HG03457 (cell line): ENCODE results near the gene ERC1.
"Not testable (repeated sequence)": the region's sequence is repeated elsewhere in the genome, so short reads cannot be mapped to it uniquely, and the experiment has no call there.

ENCODE experiments used
- ATAC-seq: cut with Tn5 transposase; IDR thresholded peaks from one replicate; pipeline ENCODE4 v1.9.1; 2021; ENCODE audit warnings: moderate number of reproducible peaks; ENCODE audit not compliant: unreplicated experiment

The ERC1 gene

DNA sequence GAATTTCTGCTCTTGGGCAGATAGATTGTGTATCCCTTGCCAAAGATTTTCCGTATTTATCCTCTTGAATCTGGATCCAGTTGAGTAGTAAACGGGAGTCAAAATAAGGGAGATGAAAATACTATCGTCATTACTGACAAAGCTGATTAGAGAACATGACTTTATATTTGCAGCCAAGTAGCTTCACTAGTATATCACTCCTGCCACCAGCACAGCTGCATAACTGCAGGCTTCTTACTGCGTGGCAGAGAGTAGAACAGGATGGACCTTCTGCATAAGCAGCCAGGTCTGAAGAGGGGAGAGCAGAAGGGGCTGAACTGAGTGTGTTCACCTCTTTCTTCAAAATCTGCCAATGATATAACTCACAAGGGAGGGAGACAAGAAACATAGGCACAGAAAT is 319.6 kb downstream of the ERC1 start:
- ATAC-seq = no peak

DNA sequence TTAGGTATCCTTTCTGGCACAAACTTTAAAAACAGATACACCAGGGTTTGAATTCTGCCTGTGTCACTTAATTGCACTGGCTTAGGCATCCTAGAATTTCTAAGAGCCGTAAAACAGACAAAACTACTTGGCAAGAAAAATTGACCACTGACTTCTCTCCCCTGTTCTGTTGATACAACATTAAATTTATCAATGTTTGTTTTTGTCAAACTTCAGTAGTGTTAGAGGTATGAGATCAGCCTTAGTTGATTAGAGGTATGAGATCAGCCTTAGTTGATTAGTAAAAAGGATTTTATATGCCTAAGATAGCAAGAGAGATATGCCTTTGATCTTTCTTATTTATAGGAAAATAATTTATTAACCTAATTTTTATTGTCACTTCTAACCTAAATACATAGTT is 320.1 kb downstream of the ERC1 start:
- ATAC-seq = no peak

DNA sequence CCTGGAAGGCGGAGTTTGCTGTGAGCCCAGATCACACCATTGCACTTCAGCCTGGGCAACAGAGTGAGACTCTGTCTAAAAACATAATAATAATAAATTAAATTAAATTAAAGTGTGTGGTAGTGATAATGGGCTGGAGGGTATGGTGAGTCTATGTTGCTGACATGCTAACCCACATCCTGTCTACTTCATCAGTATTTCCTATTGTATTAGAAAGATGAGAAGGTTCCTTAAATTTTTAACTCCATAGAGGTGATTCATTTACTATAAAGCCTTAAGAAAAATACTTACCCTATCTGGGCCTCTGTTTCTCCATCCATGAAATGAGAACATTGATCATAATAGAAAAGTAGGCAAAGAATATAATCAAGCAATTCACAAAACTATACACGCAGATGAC is 322.9 kb downstream of the ERC1 start:
- no peak for ATAC-seq

- ATAC-seq = no peak
Measured at GRCh38 chr12:1314523-1314922, 323.5 kb downstream of the ERC1 start.

GRCh38 chr12:1316991-1317390 is 326.0 kb downstream of the ERC1 start:
- not testable (repeated sequence) for ATAC-seq

- no peak for ATAC-seq
Measured at GRCh38 chr12:1318327-1319031, 327.5 kb downstream of the ERC1 start.

DNA sequence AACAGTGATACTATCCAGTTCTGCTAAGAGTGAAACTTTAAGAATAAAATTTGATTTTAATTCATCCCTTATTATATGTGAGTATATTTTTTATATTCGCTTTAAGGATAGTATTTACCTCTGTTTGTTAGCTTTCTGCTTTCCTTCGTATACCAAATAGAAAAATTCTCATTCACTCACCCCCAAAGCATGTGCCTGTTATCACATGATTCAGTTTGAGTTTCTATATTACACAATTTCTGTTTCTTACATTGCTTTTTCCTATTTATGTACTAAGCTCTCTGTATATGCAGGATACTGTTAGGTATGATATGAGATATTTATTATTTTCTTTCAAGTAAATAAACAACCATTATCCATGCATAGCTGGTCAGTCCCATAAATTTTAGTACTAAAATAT is 328.2 kb downstream of the ERC1 start:
- ATAC-seq = no peak

DNA sequence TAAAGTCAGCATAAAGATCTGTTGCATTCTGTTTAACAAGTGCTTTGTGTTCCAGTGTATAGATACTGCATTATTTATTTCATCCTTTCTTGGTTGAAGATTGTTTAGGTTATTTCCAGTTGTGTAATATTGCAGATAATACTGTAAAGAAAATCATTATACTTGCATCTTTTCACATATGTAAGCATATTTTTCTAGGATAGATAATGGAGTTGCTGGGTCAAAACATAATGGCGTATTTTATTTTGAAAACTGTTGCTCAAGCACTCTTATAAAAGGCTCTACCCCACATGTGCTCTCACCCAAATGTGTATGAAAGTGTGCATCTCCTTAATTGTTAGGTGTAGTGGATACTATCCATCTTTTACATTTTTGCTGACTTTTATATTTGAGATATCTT is 329.0 kb downstream of the ERC1 start:
- no peak for ATAC-seq

GRCh38 chr12:1322821-1323220 is 331.8 kb downstream of the ERC1 start:
- no peak for ATAC-seq

DNA sequence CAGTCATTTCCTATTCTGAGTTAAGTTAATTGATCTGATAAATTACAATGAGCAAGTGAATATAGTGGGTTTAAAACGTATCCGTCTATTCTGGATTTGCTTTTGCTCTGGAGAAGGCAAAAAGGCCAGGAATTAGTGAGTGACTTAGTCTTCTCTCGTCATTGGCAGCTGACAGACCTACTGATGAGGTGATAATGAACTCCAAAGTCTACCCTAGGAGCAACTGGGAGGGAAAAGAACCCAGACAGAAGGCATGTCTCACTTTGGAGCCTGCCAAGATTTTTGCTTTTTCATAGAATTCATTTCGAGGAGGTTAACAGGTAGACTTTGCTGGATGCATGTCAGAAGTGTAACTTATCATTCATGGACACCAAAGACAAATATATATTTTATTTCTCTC is 333.1 kb downstream of the ERC1 start:
- ATAC-seq = no peak

GRCh38 chr12:1324910-1325309 is 333.9 kb downstream of the ERC1 start:
- no peak for ATAC-seq

DNA sequence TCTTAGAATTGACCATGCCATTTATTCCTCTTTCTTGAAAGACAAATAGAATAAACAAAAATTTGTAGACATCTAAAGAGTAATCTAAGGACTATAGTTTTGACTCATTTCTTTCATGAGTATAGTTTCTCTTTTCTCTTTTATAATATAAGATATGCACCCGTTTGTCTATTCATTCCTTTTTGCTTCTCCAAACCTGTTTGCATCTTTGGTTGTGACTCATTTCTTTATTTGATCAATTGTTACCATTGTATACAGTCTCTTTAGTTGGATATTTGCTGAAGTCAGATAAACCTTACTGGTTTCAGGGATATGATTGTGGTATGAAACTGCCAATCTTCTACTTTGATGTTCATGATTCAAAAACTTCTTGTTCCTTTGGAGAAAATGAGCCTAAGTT is 334.6 kb downstream of the ERC1 start:
- ATAC-seq = no peak

DNA sequence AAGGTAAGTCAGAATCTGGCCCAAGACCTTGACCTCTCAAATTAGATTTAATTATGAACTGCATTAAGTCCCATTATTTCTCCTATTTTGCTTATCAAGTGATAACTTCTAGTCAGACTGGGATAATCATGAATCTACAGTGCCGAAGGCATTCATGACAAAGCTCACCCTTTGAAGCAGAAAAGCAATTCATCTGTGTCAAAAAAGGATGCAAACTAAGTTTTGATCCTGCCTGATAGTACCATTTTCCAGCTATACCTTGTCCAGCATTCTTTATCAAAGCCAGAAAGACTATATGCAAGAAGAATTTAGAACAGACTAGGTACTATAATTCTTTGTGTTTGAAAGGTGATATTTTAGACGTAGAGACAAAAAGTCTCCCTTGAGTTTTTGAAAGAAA is 335.2 kb downstream of the ERC1 start:
- ATAC-seq = no peak

- no peak for ATAC-seq
Measured at GRCh38 chr12:1328391-1328790, 337.4 kb downstream of the ERC1 start.

DNA sequence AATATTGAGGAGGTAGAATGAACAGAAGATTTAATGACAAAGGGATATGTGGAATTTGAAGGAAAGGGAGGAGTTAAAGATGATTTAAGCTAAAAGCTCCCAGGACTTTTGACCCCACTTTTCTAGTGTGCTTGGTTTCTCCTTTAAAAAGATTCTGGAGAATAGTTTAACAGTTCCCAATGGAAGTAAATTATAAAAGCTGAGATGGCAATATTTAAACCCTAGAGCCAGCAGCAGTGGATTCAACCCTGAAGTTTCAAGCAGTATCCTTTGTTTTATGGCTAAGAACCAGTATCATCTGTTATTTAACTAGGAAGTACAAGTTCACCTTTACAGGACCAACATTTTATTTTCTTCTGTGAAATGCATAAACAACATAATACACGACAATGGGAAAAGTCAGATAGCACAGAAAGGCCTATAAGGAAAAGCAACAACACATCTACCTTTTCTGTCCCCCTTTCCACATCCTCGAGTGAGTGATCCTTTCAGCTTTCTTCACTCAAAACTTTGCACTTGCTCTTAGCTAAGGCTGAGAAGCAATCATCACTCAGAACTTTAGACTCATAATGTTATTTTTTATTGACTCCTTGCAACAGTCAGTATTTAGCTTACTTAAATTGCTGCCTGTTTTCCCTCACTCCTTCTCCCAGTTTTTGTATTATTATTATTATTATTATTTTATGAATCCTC is 338.9 kb downstream of the ERC1 start:
- no peak for ATAC-seq

- ATAC-seq = no peak
Measured at GRCh38 chr12:1330477-1330827, 339.4 kb downstream of the ERC1 start.

DNA sequence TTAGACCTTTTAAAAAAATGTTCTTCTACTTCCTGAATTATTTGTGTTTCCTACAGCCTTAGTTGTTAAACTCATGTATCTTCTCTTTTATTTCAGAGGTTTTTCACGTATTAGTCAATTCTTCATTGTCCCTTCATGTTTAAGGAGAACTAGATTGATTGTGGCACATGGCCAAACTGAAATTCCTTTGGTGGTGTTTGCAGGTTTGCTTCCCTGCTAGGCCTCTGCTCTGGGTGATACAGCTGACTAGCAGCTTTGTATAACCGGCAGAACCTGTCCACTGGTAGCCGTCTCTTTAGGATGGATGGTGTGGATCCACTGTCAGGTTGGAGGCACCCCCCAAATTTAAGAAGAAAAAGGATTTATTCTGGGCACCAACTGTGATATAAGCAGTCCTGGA is 341.3 kb downstream of the ERC1 start:
- no peak for ATAC-seq

- no peak for ATAC-seq
Measured at GRCh38 chr12:1338483-1339177, 347.6 kb downstream of the ERC1 start.

DNA sequence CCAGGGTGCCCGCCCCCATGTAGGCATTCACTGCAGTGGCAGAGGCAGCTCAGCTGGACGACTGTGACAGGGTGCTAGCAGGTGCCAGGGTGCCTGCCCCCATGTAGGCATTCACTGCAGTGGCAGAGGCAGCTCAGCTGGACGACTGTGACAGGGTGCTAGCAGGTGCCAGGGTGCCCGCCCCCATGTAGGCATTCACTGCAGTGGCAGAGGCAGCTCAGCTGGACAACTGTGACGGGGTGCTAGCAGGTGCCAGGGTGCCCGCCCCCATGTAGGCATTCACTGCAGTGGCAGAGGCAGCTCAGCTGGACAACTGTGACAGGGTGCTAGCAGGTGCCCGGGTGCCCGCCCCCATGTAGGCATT is 348.1 kb downstream of the ERC1 start:
- ATAC-seq = not testable (repeated sequence)

- ATAC-seq = no peak
Measured at GRCh38 chr12:1339618-1340319, 348.7 kb downstream of the ERC1 start.

DNA sequence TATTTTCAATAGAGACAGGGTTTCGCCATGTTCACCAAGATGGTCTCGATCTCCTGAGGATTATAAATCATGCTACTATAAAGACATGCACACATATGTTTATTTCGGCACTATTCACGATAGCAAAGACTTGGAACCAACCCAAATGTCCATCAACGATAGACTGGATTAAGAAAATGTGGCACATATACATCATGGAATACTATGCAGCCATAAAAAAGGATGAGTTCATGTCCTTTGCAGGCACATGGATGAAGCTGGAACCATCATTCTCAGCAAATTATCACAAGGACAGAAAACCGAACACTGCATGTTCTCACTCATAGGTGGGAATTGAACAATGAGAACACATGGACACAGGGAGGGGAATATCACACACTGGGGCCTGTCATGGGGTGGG is 350.2 kb downstream of the ERC1 start:
- ATAC-seq = not testable (repeated sequence)

GRCh38 chr12:1343422-1343821 is 352.4 kb downstream of the ERC1 start:
- ATAC-seq = no peak
